GM12873 (cell line): ENCODE measurements around the gene DNAH11.

ENCODE experiments used
- TF ChIP-seq, protein P1 (sequence below): IDR thresholded peaks from 2 replicates; pipeline ENCODE4 v1.5.1; 2012; ENCODE audit warnings: low read depth, mild to moderate bottlenecking, moderate library complexity, low read length, control low read depth; ENCODE audit not compliant: insufficient read depth; ENCODE audit errors: missing control alignments

The DNAH11 gene

DNA sequence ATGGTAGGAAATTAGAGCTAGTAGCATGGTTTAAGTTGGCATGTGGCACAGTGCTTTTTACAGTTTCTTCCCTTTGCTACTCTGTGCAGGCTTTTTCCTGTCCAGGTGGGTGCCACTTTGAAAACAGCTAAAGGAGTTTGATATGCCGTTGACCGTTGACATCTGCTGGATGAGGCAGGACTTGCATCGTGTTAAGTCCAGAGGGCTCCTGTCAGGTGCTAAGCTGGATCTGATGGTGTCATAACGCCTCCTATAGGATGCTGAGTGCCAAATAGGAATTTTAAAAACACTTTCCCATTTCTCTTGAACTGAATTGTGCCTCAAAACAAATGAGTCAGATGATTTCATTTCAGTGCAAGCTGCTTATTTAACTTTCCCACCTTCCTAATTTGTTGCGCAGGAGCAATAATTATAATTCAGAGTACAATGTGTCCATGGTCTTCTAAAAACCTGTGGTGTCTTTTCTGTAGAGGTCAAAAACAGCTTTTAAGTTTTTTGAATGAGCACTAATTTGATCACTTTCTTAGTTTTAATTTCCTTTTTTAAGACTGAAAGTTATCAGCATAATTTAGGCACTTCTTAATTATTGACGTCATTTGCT lies 224.6 kb downstream of the DNAH11 start:
- TF ChIP-seq, protein P1, sequence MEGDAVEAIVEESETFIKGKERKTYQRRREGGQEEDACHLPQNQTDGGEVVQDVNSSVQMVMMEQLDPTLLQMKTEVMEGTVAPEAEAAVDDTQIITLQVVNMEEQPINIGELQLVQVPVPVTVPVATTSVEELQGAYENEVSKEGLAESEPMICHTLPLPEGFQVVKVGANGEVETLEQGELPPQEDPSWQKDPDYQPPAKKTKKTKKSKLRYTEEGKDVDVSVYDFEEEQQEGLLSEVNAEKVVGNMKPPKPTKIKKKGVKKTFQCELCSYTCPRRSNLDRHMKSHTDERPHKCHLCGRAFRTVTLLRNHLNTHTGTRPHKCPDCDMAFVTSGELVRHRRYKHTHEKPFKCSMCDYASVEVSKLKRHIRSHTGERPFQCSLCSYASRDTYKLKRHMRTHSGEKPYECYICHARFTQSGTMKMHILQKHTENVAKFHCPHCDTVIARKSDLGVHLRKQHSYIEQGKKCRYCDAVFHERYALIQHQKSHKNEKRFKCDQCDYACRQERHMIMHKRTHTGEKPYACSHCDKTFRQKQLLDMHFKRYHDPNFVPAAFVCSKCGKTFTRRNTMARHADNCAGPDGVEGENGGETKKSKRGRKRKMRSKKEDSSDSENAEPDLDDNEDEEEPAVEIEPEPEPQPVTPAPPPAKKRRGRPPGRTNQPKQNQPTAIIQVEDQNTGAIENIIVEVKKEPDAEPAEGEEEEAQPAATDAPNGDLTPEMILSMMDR = peak; percentile 67

- TF ChIP-seq, protein P1 = no peak
Measured at GRCh38 chr7:21768279-21768678, 225.4 kb downstream of the DNAH11 start.

DNA sequence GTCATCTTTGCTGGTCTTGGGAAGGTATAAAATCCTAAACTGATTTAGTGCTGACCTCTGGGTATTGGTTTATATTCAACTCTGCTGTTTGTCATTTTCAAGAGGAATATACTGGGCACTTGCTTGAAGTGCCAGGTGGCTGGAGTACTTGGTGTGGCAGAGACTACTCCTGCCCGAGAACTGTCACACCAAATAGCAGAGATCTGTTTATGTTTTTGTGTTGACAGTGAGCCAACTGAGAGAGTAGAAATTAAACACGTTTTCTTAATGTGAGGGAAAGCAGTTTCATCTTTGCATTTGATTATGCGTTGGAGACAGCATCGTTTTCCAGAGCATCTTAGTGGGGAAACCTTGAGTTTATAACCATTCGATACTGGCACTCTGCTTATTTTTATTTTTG lies 228.4 kb downstream of the DNAH11 start:
- TF ChIP-seq, protein P1 = no peak

DNA sequence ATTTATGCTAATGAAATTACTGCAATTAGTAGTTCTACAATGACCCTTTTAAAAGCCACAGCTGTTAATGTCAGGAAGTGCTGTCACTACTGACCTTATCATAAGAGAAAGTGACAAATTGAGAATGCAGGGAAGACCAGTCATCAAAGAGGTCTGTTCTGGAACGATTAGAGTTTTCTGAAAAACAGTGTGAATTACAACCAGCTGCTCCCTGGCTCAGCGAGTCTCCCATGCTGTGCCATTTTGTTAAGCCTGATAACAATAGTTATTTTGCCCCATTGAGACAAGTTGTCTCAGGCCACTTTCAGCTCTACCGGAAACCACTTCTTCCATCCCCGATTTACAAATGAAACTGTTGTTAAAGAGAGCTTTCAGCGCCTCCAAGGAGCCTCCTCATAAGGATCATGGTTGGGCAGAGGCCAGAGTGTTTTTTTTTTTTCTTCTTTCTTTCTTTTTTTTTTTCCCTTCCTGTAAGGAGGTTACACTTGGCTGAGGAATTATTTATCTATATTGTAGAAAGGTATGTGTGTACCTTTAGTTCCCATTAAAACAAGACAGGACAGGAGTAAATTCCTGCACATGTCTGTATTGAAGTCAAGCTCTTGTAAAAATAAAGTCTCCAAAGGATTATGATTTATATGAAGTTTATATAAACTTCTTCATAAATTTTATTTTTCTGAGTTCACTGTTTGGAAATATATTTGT lies 229.2 kb downstream of the DNAH11 start:
- TF ChIP-seq, protein P1 = no peak

DNA sequence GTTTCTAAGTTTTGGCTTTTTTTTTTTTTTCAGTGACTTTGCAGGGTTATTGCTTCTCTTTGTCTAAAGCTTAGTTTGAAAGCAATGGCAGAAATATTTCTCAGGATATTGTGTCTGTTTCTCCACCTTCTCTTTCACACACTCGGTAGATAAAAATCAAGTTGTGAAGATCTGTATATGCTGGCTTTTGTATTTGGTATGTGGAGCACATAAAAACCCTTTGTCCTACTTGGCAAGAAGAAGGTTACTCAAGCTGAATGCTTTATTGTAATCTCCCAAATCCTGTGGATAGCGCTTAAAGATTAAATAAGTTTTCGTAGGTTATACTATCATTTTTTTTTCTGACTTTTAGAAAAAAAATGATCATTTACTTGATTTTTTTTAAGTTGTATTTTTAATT lies 230.5 kb downstream of the DNAH11 start:
- TF ChIP-seq, protein P1 = no peak

DNA sequence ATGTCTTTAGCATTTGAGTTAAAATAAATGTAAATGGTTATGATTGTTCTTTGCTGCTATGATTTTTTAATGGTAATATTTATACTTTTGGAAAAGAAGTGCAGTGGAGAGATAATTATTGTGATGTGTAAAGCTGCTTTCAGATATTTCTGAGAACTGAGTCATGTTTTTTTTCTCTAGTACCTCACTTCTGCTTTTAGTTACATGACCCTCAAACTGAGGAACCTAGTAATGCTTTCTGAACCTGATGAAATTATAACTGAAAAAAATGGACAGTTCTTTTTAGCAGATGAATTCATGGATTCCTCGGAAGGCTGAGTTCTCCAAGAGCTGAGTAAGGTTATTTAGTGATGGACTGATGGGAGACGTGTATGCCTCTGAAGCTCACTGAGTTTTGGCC lies 235.1 kb downstream of the DNAH11 start:
- TF ChIP-seq, protein P1 = no peak

DNA sequence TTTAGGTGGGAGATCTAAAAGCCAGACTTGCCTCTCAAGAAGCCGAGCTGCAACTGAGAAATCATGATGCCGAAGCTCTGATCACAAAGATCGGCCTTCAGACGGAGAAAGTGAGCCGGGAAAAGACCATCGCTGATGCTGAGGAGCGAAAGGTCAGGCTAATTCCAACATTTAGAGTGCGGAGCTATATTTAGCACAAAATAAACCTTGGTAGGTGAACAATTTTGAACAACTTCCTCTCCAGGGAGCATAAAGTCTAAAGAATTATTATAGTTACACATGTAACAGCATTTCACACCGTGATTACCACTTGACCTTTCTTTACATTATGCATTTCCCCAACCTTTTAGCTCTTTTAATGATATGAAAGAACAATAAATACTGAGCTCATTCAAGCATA lies 236.1 kb downstream of the DNAH11 start:
- TF ChIP-seq, protein P1 = no peak
